ENCODE results near the gene SLC15A3.

SLC15A3 gene

DNA sequence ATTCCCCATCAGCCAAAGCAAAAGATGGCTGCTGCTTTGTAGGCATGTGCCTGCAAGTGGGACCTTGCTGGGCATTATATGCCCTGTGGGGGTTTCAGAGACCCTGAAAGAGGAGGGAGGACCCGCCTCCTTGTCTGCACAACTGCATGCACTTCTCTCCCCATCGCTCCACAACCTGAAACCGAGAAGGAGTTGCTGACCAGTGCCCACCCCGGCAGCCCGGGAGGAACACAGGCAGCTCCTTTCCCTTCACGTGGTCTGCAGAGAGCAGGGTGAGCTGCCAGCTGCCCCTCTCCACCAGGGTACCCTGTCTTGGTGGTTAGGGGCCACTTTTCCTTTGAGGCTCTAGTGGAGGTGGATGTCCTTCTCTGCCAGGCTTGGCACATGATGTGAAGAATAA is 29.1 kb downstream of the SLC15A3 start:
- H3K9ac ChIP-seq (ENCODE audit: low read length) = no peak overlapping the region
- H3K27ac ChIP-seq (ENCODE audit: low read depth, low read length) = no peak overlapping the region
- no peak overlapping the region for H3K4me3 ChIP-seq (ENCODE audit: low read length)
- H3K36me3 ChIP-seq (ENCODE audit: control insufficient read depth, insufficient read depth, low read length) = peaks cover 24% of the 10 kb centered on the region
- H3K27me3 ChIP-seq (ENCODE audit: control insufficient read depth, insufficient read depth, low read length) = peaks cover 14% of the 10 kb centered on the region
- peaks cover 4% of the 10 kb centered on the region for H3K4me1 ChIP-seq (ENCODE audit: control insufficient read depth, insufficient read depth, low read length)

DNA sequence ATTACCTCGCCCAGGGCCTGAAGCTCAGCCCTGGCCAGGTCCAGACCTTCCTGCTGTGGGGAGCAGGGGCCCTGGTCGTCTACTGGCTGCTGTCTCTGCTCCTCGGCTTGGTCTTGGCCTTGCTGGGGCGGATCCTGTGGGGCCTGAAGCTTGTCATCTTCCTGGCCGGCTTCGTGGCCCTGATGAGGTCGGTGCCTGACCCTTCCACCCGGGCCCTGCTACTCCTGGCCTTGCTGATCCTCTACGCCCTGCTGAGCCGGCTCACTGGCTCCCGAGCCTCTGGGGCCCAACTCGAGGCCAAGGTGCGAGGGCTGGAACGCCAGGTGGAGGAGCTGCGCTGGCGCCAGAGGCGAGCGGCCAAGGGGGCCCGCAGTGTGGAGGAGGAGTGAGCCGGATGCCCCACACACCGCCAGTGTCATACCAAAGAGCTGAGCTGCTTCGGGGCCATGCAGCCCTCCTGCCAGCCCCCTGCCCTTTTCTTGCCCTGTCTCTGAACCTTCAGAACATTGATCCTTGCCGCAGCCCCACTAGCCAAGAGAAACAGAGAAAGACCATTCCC is 30.1 kb downstream of the SLC15A3 start:
- peaks cover 24% of the 10 kb centered on the region for H3K36me3 ChIP-seq (ENCODE audit: control insufficient read depth, insufficient read depth, low read length)
- no peak overlapping the region for H3K27ac ChIP-seq (ENCODE audit: low read depth, low read length)
- no peak overlapping the region for H3K4me3 ChIP-seq (ENCODE audit: low read length)
- H3K4me1 ChIP-seq (ENCODE audit: control insufficient read depth, insufficient read depth, low read length) = peaks cover 4% of the 10 kb centered on the region
- H3K27me3 ChIP-seq (ENCODE audit: control insufficient read depth, insufficient read depth, low read length) = peaks cover 14% of the 10 kb centered on the region
- no peak overlapping the region for H3K9ac ChIP-seq (ENCODE audit: low read length)

GRCh38 chr11:60921259-60921658 is 30.7 kb downstream of the SLC15A3 start:
- no peak overlapping the region for H3K4me3 ChIP-seq (ENCODE audit: low read length)
- peaks cover 11% of the 10 kb centered on the region for H3K27me3 ChIP-seq (ENCODE audit: control insufficient read depth, insufficient read depth, low read length)
- H3K9ac ChIP-seq (ENCODE audit: low read length) = no peak overlapping the region
- H3K27ac ChIP-seq (ENCODE audit: low read depth, low read length) = no peak overlapping the region
- peaks cover 24% of the 10 kb centered on the region for H3K36me3 ChIP-seq (ENCODE audit: control insufficient read depth, insufficient read depth, low read length)
- peaks cover 4% of the 10 kb centered on the region for H3K4me1 ChIP-seq (ENCODE audit: control insufficient read depth, insufficient read depth, low read length)

- peaks cover 12% of the 10 kb centered on the region for H3K4me1 ChIP-seq (ENCODE audit: control insufficient read depth, insufficient read depth, low read length)
- no peak overlapping the region for H3K4me3 ChIP-seq (ENCODE audit: low read length)
- H3K27ac ChIP-seq (ENCODE audit: low read depth, low read length) = no peak overlapping the region
- H3K36me3 ChIP-seq (ENCODE audit: control insufficient read depth, insufficient read depth, low read length) = peaks cover 24% of the 10 kb centered on the region
- no peak overlapping the region for H3K9ac ChIP-seq (ENCODE audit: low read length)
- peaks cover 10% of the 10 kb centered on the region for H3K27me3 ChIP-seq (ENCODE audit: control insufficient read depth, insufficient read depth, low read length)
Observed at GRCh38 chr11:60919956-60920355, 32.0 kb downstream of the SLC15A3 start.

- Histone ChIP-seq H3K4me3 (ENCODE audit: low read length) (no peak overlapping the region), H3K36me3 (ENCODE audit: control insufficient read depth, insufficient read depth, low read length) (peaks cover 24% of the 10 kb centered on the region), H3K27me3 (ENCODE audit: control insufficient read depth, insufficient read depth, low read length) (peaks cover 4% of the 10 kb centered on the region), H3K4me1 (ENCODE audit: control insufficient read depth, insufficient read depth, low read length) (peaks cover 12% of the 10 kb centered on the region), H3K9ac (ENCODE audit: low read length) (no peak overlapping the region), H3K27ac (ENCODE audit: low read depth, low read length) (no peak overlapping the region)
Observed at GRCh38 chr11:60919320-60919719, 32.7 kb downstream of the SLC15A3 start.

- Histone ChIP-seq H3K4me1 (ENCODE audit: control insufficient read depth, insufficient read depth, low read length) (peaks cover 10% of the 10 kb centered on the region), H3K27me3 (ENCODE audit: control insufficient read depth, insufficient read depth, low read length) (peaks cover 2% of the 10 kb centered on the region), H3K4me3 (ENCODE audit: low read length) (no peak overlapping the region), H3K9ac (ENCODE audit: low read length) (no peak overlapping the region), H3K36me3 (ENCODE audit: control insufficient read depth, insufficient read depth, low read length) (peaks cover 24% of the 10 kb centered on the region), H3K27ac (ENCODE audit: low read depth, low read length) (no peak overlapping the region)
Observed at GRCh38 chr11:60918939-60919265, 33.1 kb downstream of the SLC15A3 start.

DNA sequence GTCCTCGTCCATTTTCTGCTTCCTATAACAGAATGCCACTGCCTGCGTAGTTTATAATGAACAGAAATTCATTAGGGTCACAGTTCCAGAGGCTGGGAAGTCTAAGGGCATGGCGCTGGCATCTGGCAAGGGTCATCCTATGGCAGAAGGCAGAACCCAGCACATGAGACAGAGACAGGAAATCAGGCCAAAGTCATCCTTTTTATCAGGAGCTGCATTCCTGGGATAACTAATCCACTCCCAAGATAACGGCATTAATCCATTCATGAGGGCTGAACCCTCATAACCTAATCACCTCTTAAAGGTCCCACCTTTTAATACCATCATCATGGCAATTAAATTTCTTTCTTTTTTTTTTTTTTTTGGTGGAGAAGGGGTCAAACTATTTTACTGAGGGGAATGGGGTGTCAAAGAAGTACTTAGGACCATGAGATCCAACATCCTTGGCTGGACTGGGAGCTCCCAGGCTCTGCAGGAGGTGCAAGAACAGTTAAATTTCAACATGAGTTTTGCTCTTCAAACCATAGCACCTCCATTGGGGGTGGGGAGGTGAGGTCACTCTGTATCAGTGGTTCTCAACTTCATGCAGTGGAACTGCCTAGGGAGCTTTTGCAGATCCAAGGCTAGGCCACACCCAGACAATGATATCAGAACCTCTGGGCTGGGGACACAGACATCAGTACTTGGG is 33.6 kb downstream of the SLC15A3 start:
- Histone ChIP-seq H3K27me3 (ENCODE audit: control insufficient read depth, insufficient read depth, low read length) (no peaks in the 10 kb centered on the region), H3K36me3 (ENCODE audit: control insufficient read depth, insufficient read depth, low read length) (peaks cover 24% of the 10 kb centered on the region), H3K4me1 (ENCODE audit: control insufficient read depth, insufficient read depth, low read length) (peaks cover 8% of the 10 kb centered on the region), H3K4me3 (ENCODE audit: low read length) (no peak overlapping the region), H3K27ac (ENCODE audit: low read depth, low read length) (no peak overlapping the region), H3K9ac (ENCODE audit: low read length) (no peak overlapping the region)

DNA sequence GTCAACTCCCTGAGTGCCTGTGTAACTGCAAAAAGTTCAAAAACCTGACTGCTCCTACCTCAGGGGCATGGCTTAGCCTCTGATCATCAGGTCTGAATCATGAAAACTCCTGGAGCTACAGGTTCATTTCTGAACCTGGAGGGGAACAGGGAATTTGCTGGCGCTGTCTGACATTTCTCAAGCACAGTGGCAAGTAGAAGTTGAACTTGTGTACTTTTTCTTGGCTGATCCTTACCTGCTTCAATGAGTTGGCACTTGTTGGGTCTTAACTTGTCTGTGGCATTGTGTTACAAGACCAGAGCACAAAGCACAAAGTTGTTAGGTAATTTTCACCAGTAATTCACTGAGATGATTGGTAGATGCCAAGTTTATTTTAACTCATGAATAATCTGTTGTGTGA is 34.7 kb downstream of the SLC15A3 start:
- Histone ChIP-seq H3K9ac (ENCODE audit: low read length) (no peak overlapping the region), H3K27ac (ENCODE audit: low read depth, low read length) (no peak overlapping the region), H3K4me3 (ENCODE audit: low read length) (no peak overlapping the region), H3K4me1 (ENCODE audit: control insufficient read depth, insufficient read depth, low read length) (peaks cover 11% of the 10 kb centered on the region), H3K36me3 (ENCODE audit: control insufficient read depth, insufficient read depth, low read length) (peaks cover 20% of the 10 kb centered on the region), H3K27me3 (ENCODE audit: control insufficient read depth, insufficient read depth, low read length) (no peaks in the 10 kb centered on the region)

- no peak overlapping the region for H3K4me3 ChIP-seq (ENCODE audit: low read length)
- no peaks in the 10 kb centered on the region for H3K27me3 ChIP-seq (ENCODE audit: control insufficient read depth, insufficient read depth, low read length)
- H3K9ac ChIP-seq (ENCODE audit: low read length) = no peak overlapping the region
- H3K4me1 ChIP-seq (ENCODE audit: control insufficient read depth, insufficient read depth, low read length) = peaks cover 11% of the 10 kb centered on the region
- peaks cover 16% of the 10 kb centered on the region for H3K36me3 ChIP-seq (ENCODE audit: control insufficient read depth, insufficient read depth, low read length)
- H3K27ac ChIP-seq (ENCODE audit: low read depth, low read length) = no peak overlapping the region
Observed at GRCh38 chr11:60916669-60917206, 35.2 kb downstream of the SLC15A3 start.

GRCh38 chr11:60915248-60915914 is 36.6 kb downstream of the SLC15A3 start:
- Histone ChIP-seq H3K9ac (ENCODE audit: low read length) (peak overlapping the region; percentile 49), H3K27ac (ENCODE audit: low read depth, low read length) (peak overlapping the region; percentile 15), H3K27me3 (ENCODE audit: control insufficient read depth, insufficient read depth, low read length) (no peaks in the 10 kb centered on the region), H3K4me3 (ENCODE audit: low read length) (peak overlapping the region; percentile 92), H3K36me3 (ENCODE audit: control insufficient read depth, insufficient read depth, low read length) (peaks cover 5% of the 10 kb centered on the region), H3K4me1 (ENCODE audit: control insufficient read depth, insufficient read depth, low read length) (peaks cover 11% of the 10 kb centered on the region)

DNA sequence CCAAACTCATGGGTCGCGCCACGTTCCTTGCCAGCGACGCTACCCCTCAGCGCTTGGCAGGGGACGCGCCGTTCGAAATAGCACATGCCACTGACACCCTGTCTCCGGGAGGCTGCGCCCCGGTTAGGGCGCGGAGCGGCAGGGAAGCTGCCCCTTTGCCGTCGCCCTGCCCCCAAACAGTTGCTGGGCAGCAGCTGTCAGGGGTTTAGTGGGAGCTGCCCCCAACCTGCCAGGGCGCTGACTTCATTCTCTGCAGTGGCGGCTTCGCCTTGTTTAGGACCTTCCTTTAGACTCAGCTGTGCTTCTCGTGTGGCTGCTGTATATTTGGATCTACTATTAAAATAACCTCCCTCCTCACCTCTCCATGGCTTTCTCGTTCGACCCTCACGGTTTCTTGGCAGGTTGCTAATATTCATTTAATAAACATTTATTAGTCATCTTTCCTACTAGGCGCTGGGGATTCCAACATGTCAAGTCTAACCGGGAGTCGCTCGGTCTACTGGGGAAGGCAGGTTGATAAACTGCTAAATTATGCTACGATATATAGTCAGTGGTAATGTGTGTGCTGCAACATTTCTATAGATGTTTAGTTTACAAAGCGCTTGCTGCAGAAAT is 37.2 kb downstream of the SLC15A3 start:
- H3K27me3 ChIP-seq (ENCODE audit: control insufficient read depth, insufficient read depth, low read length) = no peaks in the 10 kb centered on the region
- peaks cover 11% of the 10 kb centered on the region for H3K4me1 ChIP-seq (ENCODE audit: control insufficient read depth, insufficient read depth, low read length)
- peak overlapping the region; percentile 88 for H3K27ac ChIP-seq (ENCODE audit: low read depth, low read length)
- peak overlapping the region; percentile 92 for H3K4me3 ChIP-seq (ENCODE audit: low read length)
- peak overlapping the region; percentile 61 for H3K9ac ChIP-seq (ENCODE audit: low read length)
- no peaks in the 10 kb centered on the region for H3K36me3 ChIP-seq (ENCODE audit: control insufficient read depth, insufficient read depth, low read length)

GRCh38 chr11:60913793-60914632 is 38.0 kb downstream of the SLC15A3 start, which contains the start of gene TMEM109:
TMEM109 (plus strand) TSS chr11:60914158; CDS start chr11:60919694, 5,536 bp downstream.
- Histone ChIP-seq H3K27ac (ENCODE audit: low read depth, low read length) (peak within 1 kb of the TSS; percentile 88), H3K9ac (ENCODE audit: low read length) (peak within 1 kb of the TSS; percentile 68), H3K4me1 (ENCODE audit: control insufficient read depth, insufficient read depth, low read length) (peaks cover 11% of the 10 kb centered on the region), H3K36me3 (ENCODE audit: control insufficient read depth, insufficient read depth, low read length) (no peaks in the 10 kb centered on the region), H3K4me3 (ENCODE audit: low read length) (peak within 1 kb of the TSS; percentile 92), H3K27me3 (ENCODE audit: control insufficient read depth, insufficient read depth, low read length) (no peaks in the 10 kb centered on the region)
